GM10847 (cell line): ENCODE measurements around the gene RNF215.

Experiments
- POLR2A ChIP-seq: IDR thresholded peaks from 2 replicates; pipeline ENCODE4 v1.6.1; 2011; ENCODE audit not compliant: insufficient read length; ENCODE audit errors: extremely low read depth

RNF215 gene

GRCh38 chr22:30382340-30382739, 4.9 kb downstream of the RNF215 start:
- no peak for TF ChIP-seq POLR2A

- TF ChIP-seq POLR2A: no peak
These were observed 5.9 kb downstream of the RNF215 start for GRCh38 chr22:30381264-30381663.

- TF ChIP-seq POLR2A: no peak
These were observed 7.2 kb downstream of the RNF215 start for GRCh38 chr22:30380011-30380410.

- no peak for TF ChIP-seq POLR2A
These were observed 11.8 kb downstream of the RNF215 start for GRCh38 chr22:30375312-30375849.

- no peak for TF ChIP-seq POLR2A
These were observed 13.6 kb downstream of the RNF215 start for GRCh38 chr22:30373331-30374325.

GRCh38 chr22:30372915-30373314, 14.3 kb downstream of the RNF215 start:
- TF ChIP-seq POLR2A: no peak

GRCh38 chr22:30371981-30372380, 15.2 kb downstream of the RNF215 start:
- TF ChIP-seq POLR2A: no peak

GRCh38 chr22:30371321-30371720, 15.9 kb downstream of the RNF215 start:
- TF ChIP-seq POLR2A: no peak

- TF ChIP-seq POLR2A: no peak
These were observed 16.5 kb downstream of the RNF215 start for GRCh38 chr22:30370641-30371230.

- TF ChIP-seq POLR2A: no peak
These were observed 18.8 kb downstream of the RNF215 start for GRCh38 chr22:30368420-30368819.

GRCh38 chr22:30365891-30366290, 21.3 kb downstream of the RNF215 start:
- no peak for TF ChIP-seq POLR2A

GRCh38 chr22:30362651-30363281, 24.4 kb downstream of the RNF215 start:
- TF ChIP-seq POLR2A: no peak

- no peak for TF ChIP-seq POLR2A
These were observed 25.1 kb downstream of the RNF215 start for GRCh38 chr22:30361916-30362650.

GRCh38 chr22:30358541-30358940, 28.7 kb downstream of the RNF215 start:
- TF ChIP-seq POLR2A: no peak

- no peak for TF ChIP-seq POLR2A
These were observed 29.5 kb downstream of the RNF215 start for GRCh38 chr22:30357650-30358215.
